ENCODE measurements around the gene CENPO. TPM values are rescaled to one million over a fixed set of nuclear protein-coding genes. Genes with fewer than 3 reads are reported as not detected.

CENPO gene
- total RNA-seq, 1 experiment from 2014 or later = 27.9 TPM

DNA sequence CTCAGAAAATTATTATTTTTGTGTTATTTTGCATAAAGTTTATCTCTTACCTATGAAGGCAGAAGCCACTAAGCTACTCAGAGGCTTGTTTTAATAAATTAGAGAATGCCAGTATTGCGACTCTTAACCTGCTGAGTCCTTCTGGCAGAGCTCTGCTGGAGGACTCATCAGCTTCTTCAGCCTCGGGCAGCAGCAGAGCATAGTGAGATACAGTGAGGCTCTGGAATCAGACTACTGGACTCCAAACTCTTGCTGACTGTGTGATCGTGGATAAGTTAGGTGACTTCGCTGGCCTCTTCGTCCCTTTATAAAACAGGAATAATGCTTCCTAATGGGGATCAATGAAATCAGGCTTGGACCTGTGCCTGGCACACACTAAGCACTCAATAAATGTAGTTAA lies 1.8 kb upstream of the CENPO start:
- no TSS peak for BruUV-seq (replicated peaks)
- Histone ChIP-seq H3K27ac (ENCODE audit: low read depth, low read length) (no peak overlapping the region), H4K20me1 (ENCODE audit: insufficient read depth) (no peaks in the 10 kb centered on the region), H3K36me3 (ENCODE audit: control insufficient read depth in 1 of 2, insufficient read depth in 2 of 2, low read length in 2 of 2) (peaks cover 0 to 9% of the 10 kb centered on the region in 2 experiments; a peak in 1 of 4 replicates), H3K4me1 (ENCODE audit: control insufficient read depth in 1 of 2, insufficient read depth in 2 of 2, low read length in 2 of 2) (peaks cover 12 to 34% of the 10 kb centered on the region in 2 experiments), H3K4me2 (ENCODE audit: low read length) (peak overlapping the region; percentile 83), H3K9ac (ENCODE audit: low read length) (0 out of 2 replicates have a peak overlapping the region, but pooled peaks have one; percentile 92), H3K4me3 (replicated peaks in 1 of 2; ENCODE audit: low read depth in 1 of 2, low read length in 2 of 2) (no peak overlapping the region), H2AFZ (ENCODE audit: low read depth, low read length, poor library complexity, severe bottlenecking) (no peak overlapping the region), H3K27me3 (ENCODE audit: insufficient read depth, low read length) (no peaks in the 10 kb centered on the region), H3K9me3 (ENCODE audit: control insufficient read depth in 1 of 2, insufficient read depth in 1 of 2, low read depth in 1 of 2, low read length in 2 of 2) (no peaks in the 10 kb centered on the region), H3K9me2 (ENCODE audit: insufficient read depth) (no peaks in the 10 kb centered on the region), H3K79me2 (ENCODE audit: insufficient read depth, low read length) (peaks cover 32% of the 10 kb centered on the region)
- ATAC-seq = no peak
- POLR2A ChIA-PET = no interaction called here
- RAD21 ChIA-PET (ENCODE audit: low non-redundant PET in 1 of 2, low total read pairs in 2 of 2, uncharacterized antibody in 2 of 2, unreplicated experiment in 2 of 2) = interaction anchor here in 1 of 2 experiments (0.9 kb wide), 1 partner anchor 212 kb away, joined by 4 read pairs; no protein-coding TSS in a partner anchor
- intact Hi-C loops (cut with micrococcal nuclease) = no loop called here
- CTCF ChIA-PET = interaction anchor here (0.6 to 1.5 kb wide), 4 partner anchors 14 to 369 kb away, joined by 3 to 5 read pairs (median 4); no protein-coding TSS in a partner anchor
- DNase-seq (ENCODE audit: low read depth, low spot score) = no peak
- no peak for TF ChIP-seq SRF (IDR thresholded peaks at IDR 0.05; ENCODE audit: low read depth)
- TF ChIP-seq SIN3A (IDR thresholded peaks at IDR 0.05; ENCODE audit: low read depth) = no peak
- no peak for TF ChIP-seq RAD21 (IDR thresholded peaks at IDR 0.05; ENCODE audit: low read depth)
- no peak for TF ChIP-seq CBX3 (IDR thresholded peaks at IDR 0.05; ENCODE audit: low read depth)
- TF ChIP-seq, protein P1, sequence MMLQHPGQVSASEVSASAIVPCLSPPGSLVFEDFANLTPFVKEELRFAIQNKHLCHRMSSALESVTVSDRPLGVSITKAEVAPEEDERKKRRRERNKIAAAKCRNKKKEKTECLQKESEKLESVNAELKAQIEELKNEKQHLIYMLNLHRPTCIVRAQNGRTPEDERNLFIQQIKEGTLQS (IDR thresholded peaks at IDR 0.05) = no peak

DNA sequence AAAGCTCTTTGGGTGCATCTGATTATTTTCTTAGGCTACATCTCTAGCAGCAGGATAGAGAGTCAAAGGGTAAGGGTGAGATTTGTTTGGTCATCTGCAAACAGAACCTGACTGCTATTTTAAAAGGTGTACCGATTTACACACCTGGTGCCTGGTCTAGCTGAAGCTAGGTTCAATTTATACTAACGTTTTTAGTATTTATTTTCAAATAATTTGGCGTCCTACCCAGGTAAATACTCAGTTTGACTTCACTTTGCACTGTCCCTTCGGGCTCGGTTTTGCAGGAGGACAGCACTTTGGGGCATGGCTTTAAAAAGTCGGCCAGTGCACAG lies 717 bp upstream of the CENPO start:
- Histone ChIP-seq H3K36me3 (ENCODE audit: control insufficient read depth in 1 of 2, insufficient read depth in 2 of 2, low read length in 2 of 2) (peaks cover 0 to 18% of the 10 kb centered on the region in 2 experiments; a peak in 1 of 4 replicates), H3K4me1 (ENCODE audit: control insufficient read depth in 1 of 2, insufficient read depth in 2 of 2, low read length in 2 of 2) (peaks cover 12 to 34% of the 10 kb centered on the region in 2 experiments), H3K9me2 (ENCODE audit: insufficient read depth) (no peaks in the 10 kb centered on the region), H3K27me3 (ENCODE audit: insufficient read depth, low read length) (no peaks in the 10 kb centered on the region), H3K4me3 (replicated peaks in 1 of 2; ENCODE audit: low read depth in 1 of 2, low read length in 2 of 2) (peak overlapping the region; percentile 59 to 97), H3K27ac (ENCODE audit: low read depth, low read length) (peak overlapping the region; percentile 91), H3K9ac (ENCODE audit: low read length) (peak overlapping the region; percentile 92), H3K9me3 (ENCODE audit: control insufficient read depth in 1 of 2, insufficient read depth in 1 of 2, low read depth in 1 of 2, low read length in 2 of 2) (no peaks in the 10 kb centered on the region), H3K79me2 (ENCODE audit: insufficient read depth, low read length) (peaks cover 42% of the 10 kb centered on the region), H4K20me1 (ENCODE audit: insufficient read depth) (no peaks in the 10 kb centered on the region), H3K4me2 (ENCODE audit: low read length) (peak overlapping the region; percentile 83), H2AFZ (ENCODE audit: low read depth, low read length, poor library complexity, severe bottlenecking) (peak overlapping the region; percentile 55)
- ChIA-PET RAD21 (ENCODE audit: low non-redundant PET in 1 of 2, low total read pairs in 2 of 2, uncharacterized antibody in 2 of 2, unreplicated experiment in 2 of 2) (interaction anchor here in 1 of 2 experiments (0.6 to 1.4 kb wide), 2 partner anchors 27 to 35 kb away, joined by 3 to 5 read pairs; no protein-coding TSS in a partner anchor), CTCF (interaction anchor here (1.1 to 1.6 kb wide), 4 partner anchors 18 to 370 kb away, joined by 3 to 6 read pairs (median 5); no protein-coding TSS in a partner anchor), POLR2A (no interaction called here)
- ATAC-seq (no peak), DNase-seq (ENCODE audit: low read depth, low spot score) (no peak)
- TF ChIP-seq POLR2A (IDR thresholded peaks at IDR 0.05; ENCODE audit: borderline replicate concordance, extremely low read depth, insufficient read depth, insufficient read length) (no peak), CBX3 (IDR thresholded peaks at IDR 0.05; ENCODE audit: low read depth) (0 out of 2 replicates have a peak, but pooled peaks have one; percentile 25)
- intact Hi-C loops (cut with micrococcal nuclease) = loop anchor here (2.0 kb wide), 1 partner anchor 302 kb away; the partner anchor contains the start of gene NCOA1
- TSS peak; percentile 87 for BruUV-seq (replicated peaks)
